Forelimb muscle (tissue), 1 donor: ENCODE results near the gene AKR1C4. TPM values are rescaled to one million over a fixed set of nuclear protein-coding genes. Genes with fewer than 3 reads are reported as not detected.
A peak's percentile ranks its signal among the peaks of the same experiment; 100 is the strongest.
"Not testable (repeated sequence)": the region's sequence is repeated elsewhere in the genome, so short reads cannot be mapped to it uniquely, and the experiment has no call there.

Source experiments
- DNase-seq: peaks from one replicate; pipeline ENCODE4 v3.0.0-alpha.2; 2013; ENCODE audit warnings: low read depth
- polyA plus RNA-seq: library from polyadenylated mRNA; unstranded; fragments of 120-200 nt; gene quantifications from one replicate; pipeline ENCODE4 v1.2.1, GENCODE V29; 2013; ENCODE audit not compliant: insufficient read length

The AKR1C4 gene
- polyA plus RNA-seq, 1 donor = not detected

DNA sequence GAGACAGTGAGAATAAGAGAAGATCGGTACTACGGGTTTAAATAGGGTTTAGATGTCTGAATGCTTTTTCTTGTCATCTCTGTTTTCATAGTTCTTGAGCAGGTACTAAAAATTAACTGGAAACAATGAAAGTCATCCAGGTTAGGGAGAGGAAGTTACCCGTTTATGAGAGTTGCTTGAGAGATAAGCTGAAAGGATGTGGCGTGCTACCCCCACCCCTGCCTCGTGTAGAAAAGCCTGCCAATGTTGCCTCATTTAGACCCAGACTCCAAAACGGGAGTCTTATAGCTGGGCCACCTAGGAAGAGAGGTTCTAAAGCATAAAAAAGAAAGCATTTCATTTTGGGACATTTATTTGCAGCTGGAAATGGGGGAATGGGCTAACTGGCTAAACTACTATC is 10.2 kb downstream of the AKR1C4 start:
- DNase-seq = no peak

DNA sequence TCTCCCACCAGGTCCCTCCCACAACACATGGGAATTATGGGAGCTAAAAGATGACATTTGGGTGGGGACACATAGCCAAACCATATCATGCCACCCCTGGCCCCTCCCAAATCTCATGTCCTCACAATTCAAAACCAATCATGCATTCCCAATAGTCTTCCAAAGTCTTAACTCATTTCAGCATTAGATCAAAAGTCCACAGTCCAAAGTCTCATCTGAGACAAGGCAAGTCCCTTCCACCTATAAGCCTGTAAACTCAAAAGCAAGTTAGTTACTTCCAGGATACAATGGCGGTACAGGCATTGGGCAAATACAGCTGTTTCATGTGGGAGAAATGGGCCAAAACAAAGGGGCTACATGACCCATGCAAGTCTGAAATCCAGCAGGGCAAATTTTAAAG is 13.1 kb downstream of the AKR1C4 start:
- DNase-seq = not testable (repeated sequence)

DNA sequence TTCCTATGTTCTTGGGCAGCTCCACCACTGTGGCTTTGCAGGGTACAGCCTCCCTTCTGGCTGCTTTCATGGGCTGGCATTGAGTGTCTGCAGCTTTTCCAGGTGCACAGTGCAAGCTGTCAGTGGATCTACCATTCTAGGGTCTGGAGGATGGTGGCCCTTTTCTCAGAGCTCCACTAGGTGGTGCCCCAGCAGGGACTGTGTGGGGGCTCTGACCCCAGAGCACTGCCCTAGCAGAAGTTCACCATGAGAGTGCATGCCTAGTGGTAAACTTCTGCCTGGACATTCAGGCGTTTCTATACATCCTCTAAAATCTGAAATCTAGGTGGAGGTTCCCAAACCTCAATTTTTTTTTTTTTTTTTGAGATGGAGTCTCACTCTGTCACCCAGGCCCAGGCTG is 13.6 kb downstream of the AKR1C4 start:
- DNase-seq = not testable (repeated sequence)

DNA sequence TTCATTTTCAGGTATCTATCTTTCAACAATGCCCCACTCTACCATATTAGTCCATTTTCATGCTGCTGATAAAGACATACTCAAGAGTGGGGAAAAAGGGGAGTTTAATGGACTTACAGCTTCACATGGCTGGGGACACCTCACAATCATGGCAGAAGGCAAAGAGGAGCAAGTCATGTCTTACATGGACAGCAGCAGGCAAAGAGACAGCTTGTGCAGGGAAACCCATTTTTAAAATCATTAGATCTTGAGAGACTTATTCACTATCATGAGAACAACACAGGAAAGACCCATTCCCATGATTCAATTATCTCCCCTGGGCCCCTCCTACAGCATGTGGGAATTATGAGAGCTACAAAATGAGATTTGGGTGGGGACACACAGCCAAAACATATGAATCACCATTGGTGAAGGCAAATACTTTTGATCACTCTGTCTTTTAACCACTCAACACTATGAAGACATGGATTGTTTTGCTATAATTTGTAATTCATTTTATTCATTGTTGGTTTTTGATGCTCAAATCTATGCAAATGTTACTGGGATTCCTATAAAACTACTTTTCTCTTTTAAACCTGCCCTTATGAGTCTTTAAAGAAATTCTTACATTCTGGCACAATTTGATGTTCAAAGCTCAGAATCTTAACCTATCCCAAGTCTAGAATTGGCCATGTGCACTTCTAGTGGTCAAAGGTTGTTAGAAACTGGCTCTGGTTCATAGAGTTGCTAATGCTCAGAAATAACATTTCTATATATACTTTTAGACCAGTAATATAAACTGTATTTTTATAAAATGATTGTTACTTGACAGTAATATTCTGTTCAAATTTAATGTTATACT is 15.3 kb downstream of the AKR1C4 start:
- DNase-seq = no peak

DNA sequence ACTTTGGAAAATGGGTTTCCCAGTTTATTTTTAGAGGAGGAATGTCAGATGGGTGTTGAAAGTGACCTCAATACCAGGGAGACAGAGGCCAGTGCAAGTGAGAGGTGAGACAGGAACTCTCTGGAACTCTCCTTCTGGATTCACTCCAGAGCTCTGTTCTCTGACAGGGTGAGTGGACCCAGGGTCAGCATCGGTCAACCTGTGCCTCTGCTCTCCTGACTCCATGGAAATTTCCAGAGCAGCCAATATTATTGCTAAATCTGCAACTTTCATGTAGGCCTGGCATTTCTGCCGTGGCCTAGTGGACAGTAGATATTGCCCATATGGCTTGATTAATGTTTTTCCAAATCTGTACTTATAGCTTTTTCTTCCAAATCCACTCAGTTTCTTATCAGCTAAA is 20.2 kb downstream of the AKR1C4 start:
- DNase-seq = no peak

DNA sequence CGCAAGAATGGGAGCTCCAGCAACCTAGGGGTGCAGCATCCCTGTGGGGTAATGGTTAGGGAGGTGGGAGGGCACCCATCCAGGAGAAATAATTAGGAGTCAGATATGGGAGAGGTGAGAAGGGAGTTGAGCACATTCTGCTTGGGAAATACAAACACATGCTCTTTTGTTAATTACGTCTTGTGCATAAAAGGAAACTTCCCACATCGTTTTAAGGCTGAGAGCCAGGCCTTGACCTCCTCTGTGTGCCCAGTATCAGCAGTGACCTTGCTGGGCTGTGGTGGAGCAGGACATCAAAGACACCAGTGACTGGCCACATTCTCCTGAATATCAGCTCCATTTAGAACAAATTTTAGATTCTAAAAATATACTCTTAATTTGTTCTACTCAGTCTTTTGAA is 22.6 kb downstream of the AKR1C4 start:
- DNase-seq = no peak

DNA sequence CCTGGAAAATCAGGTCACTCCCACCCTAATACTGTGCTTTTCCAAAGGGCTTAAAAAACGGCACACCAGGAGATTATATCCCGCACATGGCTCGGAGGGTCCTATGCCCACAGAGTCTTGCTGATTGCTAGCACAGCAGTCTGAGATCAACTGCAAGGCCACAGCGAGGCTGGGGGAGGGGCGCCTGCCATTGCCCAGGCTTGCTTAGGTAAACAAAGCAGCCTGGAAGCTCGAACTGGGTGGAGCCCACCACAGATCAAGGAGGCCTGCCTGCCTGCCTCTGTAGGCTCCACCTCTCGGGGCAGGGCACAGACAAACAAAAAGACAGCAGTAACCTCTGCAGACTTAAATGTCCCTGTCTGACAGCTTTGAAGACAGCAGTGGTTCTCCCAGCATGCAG is 26.3 kb downstream of the AKR1C4 start:
- not testable (repeated sequence) for DNase-seq

DNA sequence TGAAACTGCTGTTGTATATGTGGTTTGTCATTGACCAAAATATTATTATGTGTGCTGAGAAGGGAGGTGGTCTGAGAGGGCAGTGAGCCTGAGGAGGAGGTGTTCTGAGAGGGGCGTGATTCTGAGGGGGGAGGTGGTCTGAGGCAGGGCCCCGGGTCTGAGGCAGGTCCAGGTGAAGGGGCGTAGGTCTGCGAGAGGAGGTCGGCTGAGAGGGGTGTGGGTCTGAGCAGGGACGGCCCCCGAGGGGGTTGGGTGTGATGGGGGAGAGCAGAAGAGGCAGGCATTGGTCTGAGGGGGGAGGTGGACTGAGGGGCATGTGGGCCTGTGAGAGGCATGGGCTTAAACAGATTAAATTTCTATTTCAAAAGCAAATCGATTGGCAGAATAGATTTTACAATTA is 32.4 kb downstream of the AKR1C4 start:
- DNase-seq = no peak

DNA sequence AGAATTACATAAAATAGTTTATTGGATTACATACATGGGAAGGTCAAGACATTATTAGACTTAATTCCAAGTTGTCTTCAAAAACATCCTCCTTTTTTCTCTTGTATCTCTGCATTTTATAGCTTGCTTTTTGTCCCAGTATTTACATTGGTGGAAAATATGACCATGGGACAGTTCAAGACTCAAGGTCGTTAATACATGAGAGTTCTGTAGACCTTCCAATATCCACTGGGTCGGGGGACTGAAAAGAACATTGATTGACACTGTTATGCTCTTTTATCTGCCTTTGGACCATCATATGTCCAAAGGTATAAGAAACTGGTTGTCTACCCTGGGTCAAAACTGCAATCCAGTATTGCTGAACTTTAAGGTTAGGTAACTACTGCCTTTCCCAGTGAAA is 36.7 kb downstream of the AKR1C4 start:
- no peak for DNase-seq

DNA sequence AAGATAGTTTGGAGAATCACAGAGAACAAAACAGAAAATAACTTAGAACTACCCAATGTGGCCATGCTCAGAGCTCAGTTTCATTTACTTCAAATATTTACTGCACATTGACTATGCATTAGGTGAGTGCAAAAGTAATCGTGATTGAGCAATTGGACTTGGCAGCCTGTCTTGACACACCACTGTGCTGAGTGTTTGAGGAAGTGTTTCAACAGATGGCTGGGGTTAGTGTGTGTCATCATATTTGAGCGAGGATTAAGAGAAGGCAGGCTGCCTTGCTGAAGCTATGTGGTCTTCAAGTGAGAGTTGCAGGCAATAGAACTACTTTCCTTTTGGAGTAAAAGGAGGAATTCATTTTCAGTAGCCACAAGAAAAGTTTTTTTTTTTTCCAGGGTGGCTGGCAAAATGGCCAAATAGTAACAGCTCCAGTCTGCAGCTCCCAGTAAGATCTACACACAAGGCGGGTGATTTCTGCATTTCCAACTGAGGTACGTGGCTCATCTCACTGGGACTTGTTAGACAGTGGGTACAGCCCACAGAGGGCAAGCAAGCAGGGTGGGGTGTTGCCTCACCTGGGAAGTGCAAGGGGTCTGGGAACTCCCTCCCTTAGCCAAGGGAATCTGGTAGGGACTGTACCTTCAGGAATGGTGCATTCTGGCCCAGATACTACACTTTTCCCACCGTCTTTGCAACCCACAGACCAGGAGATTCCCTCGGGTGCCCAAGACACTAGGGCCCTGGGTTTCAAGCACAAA is 37.6 kb downstream of the AKR1C4 start:
- peak; percentile 24 for DNase-seq

DNA sequence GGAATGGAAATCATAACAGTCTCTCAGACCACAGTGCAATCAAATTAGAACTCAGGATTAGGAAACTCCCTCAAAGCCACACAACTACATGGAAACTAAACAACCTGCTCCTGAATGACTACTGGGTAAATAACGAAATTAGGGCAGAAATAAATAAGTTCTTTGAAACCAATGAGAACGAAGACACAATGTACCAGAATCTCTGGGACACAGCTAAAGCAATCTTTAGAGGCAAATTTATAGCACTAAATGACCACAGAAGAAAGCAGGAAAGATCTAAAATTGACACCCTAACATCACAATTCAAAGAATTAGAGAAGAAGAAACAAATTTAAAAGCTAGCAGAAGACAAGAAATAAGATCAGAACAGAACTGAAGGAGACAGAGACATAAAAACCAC is 40.9 kb downstream of the AKR1C4 start:
- not testable (repeated sequence) for DNase-seq

DNA sequence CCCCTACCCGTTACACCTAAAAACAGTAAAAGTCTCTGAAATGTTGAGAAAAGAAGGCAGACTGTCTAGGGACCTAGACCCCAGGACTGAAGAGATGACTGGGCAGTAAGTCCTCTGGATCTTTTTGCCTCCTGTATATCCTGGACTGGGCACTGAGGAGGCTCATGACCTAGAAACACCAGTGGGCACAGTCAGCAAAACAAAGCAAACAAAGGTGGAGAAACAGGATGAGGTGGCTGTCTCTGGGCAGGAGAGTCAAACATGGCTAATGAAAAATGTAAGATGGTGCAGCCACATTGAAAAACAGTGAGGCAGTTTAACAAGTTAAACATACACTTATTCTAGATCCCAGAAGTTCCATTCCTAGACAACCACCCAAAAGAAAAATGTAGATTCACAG is 45.9 kb downstream of the AKR1C4 start:
- DNase-seq = no peak

DNA sequence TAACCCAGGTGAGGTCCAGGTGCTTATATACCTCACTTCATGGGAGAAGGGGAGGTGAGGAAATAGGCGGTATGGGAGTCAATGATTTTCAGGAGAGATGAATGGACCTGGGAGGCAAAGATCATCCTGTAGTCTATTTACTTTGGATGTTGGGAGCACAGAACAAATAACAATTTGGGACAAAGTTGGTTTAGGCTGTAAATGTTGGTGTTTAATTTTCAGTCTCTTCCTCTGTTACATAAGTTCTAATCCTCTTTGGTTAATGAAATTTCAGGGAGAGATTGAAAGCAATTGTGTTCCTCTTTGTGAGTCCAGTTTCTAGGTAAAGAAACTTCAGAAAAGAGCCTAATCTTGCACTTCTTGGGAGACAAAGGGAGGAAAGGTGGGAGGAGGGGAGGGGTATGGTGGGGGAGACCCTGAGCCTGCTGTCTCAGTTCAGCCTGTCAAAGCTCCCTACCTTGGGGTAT is 46.9 kb downstream of the AKR1C4 start:
- no peak for DNase-seq

DNA sequence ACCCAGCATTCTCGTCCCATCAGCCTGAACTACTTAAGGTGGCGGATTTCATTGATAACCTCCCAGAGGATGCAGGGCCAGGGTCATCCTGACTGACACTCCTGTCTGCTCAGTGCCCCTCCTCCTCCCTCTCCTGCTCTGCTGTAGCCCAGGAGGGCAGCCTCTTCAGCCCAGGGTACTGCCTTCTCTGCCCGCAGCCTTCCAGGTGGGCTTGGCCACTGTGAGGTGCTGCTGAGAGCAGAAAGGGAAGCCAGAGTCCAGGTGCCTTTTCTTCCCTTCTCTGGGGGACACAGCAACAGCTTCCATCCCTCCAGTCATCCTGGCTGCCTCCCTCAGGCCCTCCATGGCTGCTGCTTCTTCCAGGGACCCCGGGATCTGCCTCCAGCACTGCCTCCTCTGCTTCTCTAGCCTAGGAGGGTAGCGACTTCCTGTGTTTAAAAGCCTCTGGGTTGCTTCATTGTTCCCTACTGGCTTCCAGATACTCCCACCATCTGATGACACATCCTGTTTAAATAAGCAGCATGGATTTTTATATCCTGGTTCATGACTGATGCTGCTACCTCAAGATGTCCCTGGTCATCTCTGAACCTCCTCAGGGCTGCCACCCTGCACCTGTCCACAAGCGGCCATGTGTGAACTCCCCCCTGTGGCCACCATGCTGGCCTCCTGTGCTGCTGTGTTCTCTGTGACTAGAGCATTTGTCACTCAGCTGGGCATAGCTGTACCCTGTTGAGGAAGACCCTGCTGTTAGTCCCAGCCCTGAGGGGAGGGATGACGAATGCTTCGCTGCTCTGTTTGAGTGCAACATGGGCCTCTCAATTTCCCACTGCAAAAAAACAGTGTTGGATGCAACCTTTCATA is 55.8 kb downstream of the AKR1C4 start:
- no peak for DNase-seq

DNA sequence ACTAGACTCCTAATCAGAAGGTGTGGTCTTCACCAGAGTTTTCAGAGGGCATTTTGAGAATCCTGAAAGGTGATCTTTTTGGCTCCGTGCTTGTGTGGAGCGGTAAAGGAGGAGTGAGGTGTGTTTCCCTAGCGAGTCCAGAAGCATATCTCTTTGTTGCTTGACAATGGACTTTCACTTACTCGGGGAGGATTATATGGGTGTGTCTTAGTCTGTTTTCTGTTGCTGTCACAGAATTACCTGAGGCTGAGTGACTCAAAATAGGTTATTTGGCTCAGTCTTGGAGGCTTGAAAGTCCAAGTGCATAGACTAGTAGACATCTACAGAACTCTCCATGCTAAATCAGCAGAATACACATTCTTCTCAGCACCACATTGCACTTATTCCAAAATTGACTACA is 57.9 kb downstream of the AKR1C4 start:
- DNase-seq = no peak

DNA sequence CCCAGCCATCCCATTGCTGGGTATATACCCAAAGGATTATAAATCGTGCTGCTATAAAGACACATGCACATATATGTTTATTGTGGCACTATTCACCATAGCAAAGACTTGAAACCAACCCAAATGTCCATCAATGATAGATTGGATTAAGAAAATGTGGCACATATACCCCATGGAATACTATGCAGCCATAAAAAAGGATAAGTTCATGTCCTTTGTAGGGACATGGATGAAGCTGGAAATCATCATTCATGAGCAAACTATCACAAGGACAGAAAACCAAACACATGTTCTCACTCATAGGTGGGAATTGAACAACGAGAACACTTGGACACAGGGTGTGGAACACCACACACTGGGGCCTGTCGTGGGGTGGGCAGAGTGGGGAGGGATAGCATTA is 61.1 kb downstream of the AKR1C4 start:
- DNase-seq = not testable (repeated sequence)

DNA sequence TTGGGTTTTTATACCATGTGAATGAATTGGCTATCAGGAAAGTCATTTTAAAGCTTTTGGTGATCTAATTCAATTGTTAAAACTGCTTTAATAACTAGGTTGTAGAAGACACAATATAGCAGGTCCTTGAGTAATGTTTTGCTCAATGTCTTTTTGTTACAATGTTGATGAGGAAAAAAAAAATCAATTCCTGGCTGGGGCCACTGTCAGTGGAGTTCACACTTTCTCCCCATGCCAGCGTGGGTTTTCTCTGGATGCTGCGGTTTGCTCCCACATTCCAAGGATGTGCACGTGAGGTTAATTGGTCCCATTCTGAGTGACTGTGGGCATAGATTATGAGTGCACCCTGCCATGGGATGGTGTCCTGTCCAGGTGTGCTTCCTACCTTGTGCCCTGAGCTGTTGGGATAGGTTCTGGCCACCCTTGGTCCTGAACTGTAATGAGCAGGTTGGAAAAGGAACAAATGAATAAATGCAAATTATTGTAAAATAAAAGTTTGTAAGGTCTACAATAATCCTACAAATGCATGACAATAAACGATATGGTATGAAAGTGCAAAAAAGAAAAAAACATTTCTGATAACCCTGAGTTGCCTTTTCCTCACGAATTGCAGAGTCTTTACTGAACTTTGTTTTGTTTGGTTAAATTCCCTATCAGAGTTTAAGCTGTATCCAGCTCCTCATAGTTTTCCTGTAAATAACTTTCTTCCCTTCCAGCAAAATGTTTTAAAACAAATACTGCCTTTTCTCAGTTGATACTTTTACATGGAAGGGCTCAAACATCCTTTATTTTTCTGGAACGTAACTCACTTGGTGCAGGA is 62.7 kb downstream of the AKR1C4 start:
- DNase-seq = no peak

DNA sequence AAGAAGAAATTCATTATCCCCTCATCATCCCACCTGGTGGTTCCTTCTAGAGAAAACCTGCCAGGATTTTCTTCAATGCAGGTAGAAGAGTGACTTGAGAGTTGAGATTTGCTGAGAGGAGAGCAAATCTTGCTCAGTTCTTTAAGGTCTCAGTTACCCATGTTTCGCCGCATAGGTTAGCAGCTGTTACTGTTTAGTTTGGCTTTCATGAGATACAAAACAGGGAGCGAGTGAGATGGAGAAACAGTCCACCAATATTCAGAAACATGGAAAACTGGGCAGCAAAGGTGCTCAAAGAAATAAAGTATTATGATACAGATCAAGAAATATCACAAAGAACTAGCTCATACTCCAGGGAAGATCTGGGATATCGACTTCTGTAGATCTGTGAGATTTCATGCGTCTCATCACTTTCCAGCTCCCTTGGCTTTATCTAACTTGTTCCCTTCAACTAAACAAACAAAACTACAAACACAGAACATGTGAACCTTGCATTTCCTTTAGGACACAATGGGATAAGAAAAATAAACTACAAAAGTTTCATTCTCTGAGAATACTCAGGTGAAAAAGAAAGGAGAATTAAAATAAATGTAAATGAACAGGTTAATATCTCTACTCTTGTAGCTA is 63.4 kb downstream of the AKR1C4 start:
- no peak for DNase-seq

DNA sequence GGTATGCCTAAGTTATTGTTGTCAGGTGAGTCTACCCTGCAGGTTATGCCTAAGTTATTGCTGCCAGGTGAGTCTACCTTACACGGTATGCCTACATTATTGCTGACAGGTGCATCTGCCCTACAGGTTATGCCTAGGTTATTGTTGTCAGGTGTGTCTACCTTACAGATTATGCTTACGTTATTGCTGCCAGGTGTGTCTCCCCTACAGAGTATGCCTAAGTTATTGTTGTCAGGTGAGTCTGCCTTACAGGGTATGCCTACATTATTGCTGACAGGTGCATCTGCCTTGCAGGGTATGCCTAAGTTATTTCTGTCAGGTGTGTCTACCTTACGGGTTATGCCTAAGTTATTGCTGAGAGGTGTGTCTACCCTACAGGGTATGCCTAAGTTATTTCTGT is 64.2 kb downstream of the AKR1C4 start:
- DNase-seq = no peak

DNA sequence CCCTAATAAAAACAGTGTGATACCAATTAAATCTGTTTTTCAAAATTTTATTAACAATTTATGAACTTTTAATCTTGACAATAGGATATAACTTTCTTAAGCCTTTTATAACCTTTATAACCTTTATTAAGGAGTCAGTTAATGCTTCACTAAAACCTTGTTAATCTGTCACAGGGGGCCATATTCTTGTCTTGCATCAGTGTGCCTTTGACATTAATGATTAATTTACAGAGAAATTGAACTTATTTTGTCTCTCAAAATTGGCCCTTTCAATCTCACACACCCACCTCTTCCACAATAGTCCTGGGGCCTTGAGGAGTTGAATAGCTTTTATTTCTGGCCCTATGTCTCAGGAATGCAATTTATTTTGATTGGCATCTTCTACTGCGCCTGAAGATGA is 68.5 kb downstream of the AKR1C4 start:
- DNase-seq = no peak

DNA sequence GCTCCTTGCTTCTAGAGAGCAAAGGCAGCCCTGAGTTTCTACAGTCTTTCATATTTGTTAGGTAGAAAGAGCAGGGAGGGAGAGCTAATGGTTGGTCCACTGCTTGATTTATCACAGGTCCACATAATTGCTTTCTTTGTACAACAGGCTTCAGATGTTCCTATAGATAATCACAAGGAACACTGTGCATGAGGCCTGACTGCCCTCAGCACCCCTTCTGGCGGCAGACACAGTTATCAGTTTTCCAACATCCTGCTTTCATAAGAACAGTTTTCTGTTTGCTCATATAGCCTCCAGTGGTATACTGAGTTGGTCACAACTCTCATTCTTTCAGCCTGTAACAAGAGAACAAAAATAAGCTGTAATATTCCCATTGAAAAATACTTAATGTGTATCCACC is 69.7 kb downstream of the AKR1C4 start:
- no peak for DNase-seq
